ENCODE results near the gene NUMBL.

GRCh38 chr19:40685016-40685526 is 5.4 kb downstream of the NUMBL start:
- TF ChIP-seq EZH2phosphoT487 (IDR thresholded peaks at IDR 0.05; ENCODE audit: borderline replicate concordance, low read depth, low read length) (no peak), CTCF (conservative IDR thresholded peaks at IDR 0.05; ENCODE audit: low read length) (no peak)
